ENCODE results near the gene ABCA5. TPM values are rescaled to one million over a fixed set of nuclear protein-coding genes. Genes with fewer than 3 reads are reported as not detected.

ABCA5 gene
- total and polyA plus RNA-seq, 2 of the 13 experiments (the other 11 are each of a cell fraction or from before 2014, with no cell fraction given), result 9.7 to 10.1 TPM

- no peak for TF ChIP-seq MTF1 (CRISPR knock-in tag; IDR thresholded peaks at IDR 0.05)
- no peak for TF ChIP-seq EHMT2 (IDR thresholded peaks at IDR 0.05; ENCODE audit: borderline replicate concordance, low read depth, low read length)
- TF ChIP-seq, protein P1, sequence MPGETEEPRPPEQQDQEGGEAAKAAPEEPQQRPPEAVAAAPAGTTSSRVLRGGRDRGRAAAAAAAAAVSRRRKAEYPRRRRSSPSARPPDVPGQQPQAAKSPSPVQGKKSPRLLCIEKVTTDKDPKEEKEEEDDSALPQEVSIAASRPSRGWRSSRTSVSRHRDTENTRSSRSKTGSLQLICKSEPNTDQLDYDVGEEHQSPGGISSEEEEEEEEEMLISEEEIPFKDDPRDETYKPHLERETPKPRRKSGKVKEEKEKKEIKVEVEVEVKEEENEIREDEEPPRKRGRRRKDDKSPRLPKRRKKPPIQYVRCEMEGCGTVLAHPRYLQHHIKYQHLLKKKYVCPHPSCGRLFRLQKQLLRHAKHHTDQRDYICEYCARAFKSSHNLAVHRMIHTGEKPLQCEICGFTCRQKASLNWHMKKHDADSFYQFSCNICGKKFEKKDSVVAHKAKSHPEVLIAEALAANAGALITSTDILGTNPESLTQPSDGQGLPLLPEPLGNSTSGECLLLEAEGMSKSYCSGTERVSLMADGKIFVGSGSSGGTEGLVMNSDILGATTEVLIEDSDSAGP (CRISPR knock-in tag; IDR thresholded peaks at IDR 0.05; ENCODE audit: borderline replicate concordance), result peak; percentile 92
- peak; percentile 68; the same call in 1 of the 2 replicates for TF ChIP-seq ZNF512 (CRISPR knock-in tag; IDR thresholded peaks at IDR 0.05)
- no peak for TF ChIP-seq XBP1 (CRISPR knock-in tag; IDR thresholded peaks at IDR 0.05)
- peak; percentile 90; the same call in 1 of the 2 replicates for TF ChIP-seq ZNF253 (CRISPR knock-in tag; IDR thresholded peaks at IDR 0.05; ENCODE audit: borderline replicate concordance)
- TF ChIP-seq SCMH1 (CRISPR knock-in tag; IDR thresholded peaks at IDR 0.05; ENCODE audit: borderline replicate concordance), result no peak
- peak; percentile 47; the same call in 1 of the 2 replicates for TF ChIP-seq NR1H2 (CRISPR knock-in tag; IDR thresholded peaks at IDR 0.05; ENCODE audit: borderline replicate concordance, low read depth)
- peak; percentile 80; the same call in 1 of the 2 replicates for TF ChIP-seq ZNF615 (CRISPR knock-in tag; IDR thresholded peaks at IDR 0.05; ENCODE audit: borderline replicate concordance)
- no peak for TF ChIP-seq ZNF256 (CRISPR knock-in tag; conservative IDR thresholded peaks at IDR 0.05)
- 0 out of 2 replicates have a peak, but pooled peaks have one; percentile 29 for TF ChIP-seq NFAT5 (CRISPR knock-in tag; IDR thresholded peaks at IDR 0.05)
- TF ChIP-seq STAT6 (CRISPR knock-in tag; IDR thresholded peaks at IDR 0.05; ENCODE audit: borderline replicate concordance), result no peak
- TF ChIP-seq ZNF180 (CRISPR knock-in tag; IDR thresholded peaks at IDR 0.05; ENCODE audit: borderline replicate concordance, low read depth), result no peak
- 0 out of 2 replicates have a peak, but pooled peaks have one; percentile 39 for TF ChIP-seq TOPORS (CRISPR knock-in tag; IDR thresholded peaks at IDR 0.05)
- TF ChIP-seq ZBTB38 (CRISPR knock-in tag; IDR thresholded peaks at IDR 0.05), result peak; percentile 82
- TF ChIP-seq PAX8 (CRISPR knock-in tag; IDR thresholded peaks at IDR 0.05; ENCODE audit: borderline replicate concordance), result no peak
These were observed at the start of gene ABCA5 (continued) for GRCh38 chr17:69327060-69327831.
